LoVo (cell line): ENCODE measurements around the gene PCMT1.
A peak's percentile ranks its signal among the peaks of the same experiment; 100 is the strongest.
"Not testable (repeated sequence)": the region's sequence is repeated elsewhere in the genome, so short reads cannot be mapped to it uniquely, and the experiment has no call there.

ENCODE experiments used
- DNase-seq: peaks from one replicate; pipeline ENCODE4 v3.0.0-alpha.2; 2016; ENCODE audit warnings: low spot score

PCMT1 gene

GRCh38 chr6:149820506-149820905 is 71.0 kb downstream of the PCMT1 start:
- DNase-seq, result no peak

GRCh38 chr6:149821492-149821891 is 72.0 kb downstream of the PCMT1 start:
- no peak for DNase-seq

DNA sequence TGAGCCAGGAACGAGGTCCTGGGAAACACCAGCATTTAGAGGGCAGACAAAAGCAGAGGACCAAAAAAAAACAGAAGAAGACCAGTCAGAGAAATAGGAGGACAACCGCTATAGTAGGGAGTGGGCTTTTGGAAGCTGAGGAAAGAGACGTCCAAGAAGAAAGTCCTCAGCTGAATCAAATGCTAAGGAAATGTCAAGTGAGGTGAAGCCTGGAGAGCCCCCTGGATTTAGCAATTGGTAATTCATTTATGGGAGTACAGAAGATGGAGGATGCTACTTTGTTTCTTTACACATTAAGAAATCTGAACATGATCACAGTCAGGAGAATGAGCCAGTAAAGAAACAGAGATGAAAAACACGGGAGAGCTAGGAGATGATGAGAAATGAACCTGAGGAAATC is 73.5 kb downstream of the PCMT1 start:
- no peak for DNase-seq

GRCh38 chr6:149825292-149825691 is 75.8 kb downstream of the PCMT1 start:
- no peak for DNase-seq

DNA sequence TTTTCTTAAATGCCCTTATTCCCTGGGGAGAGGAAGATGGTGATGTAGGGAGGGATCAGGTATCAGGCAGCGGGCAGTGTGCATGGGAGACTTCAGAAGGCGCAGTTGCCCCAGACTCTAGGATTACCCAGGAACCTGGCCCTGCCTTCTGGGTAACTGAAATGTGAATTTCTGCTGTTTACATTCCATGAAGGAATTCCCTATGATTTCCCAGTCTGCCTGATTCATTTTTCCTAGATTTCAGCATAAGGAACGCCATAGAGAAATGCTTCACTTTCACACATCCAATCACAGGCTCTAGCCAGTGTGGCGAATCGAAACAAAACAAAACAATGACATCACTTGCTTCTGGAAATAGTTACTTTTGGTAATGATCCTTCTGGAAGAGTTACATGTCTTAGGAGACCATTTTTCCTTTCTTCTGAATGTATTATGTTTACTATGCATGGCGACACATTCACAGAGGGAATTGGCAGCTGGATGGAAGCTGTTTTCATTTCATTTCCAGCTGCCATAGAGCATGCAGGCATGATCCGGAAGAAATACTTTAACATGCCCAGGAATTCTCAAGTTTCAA is 81.3 kb downstream of the PCMT1 start:
- DNase-seq, result no peak

GRCh38 chr6:149831308-149831820 is 81.8 kb downstream of the PCMT1 start:
- no peak for DNase-seq

DNA sequence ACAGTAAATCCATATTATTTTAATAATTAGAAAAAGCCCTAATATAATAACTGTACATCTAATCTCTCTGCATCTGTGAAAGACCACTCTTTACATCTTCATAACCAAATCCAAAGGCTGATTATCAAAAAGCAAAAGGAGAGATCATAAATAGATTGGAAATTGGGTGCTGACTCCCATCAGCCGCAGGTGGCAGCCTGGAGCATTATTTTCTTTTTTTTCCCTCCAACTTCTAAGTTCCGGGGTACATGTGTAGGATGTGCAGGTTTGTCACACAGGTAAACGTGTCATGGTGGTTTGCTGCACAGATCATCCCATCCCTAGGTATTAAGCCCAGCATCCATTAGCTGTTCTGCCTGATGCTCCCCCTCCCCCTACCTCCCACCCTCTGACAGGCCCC is 84.1 kb downstream of the PCMT1 start:
- no peak for DNase-seq

GRCh38 chr6:149834513-149835481 is 85.3 kb downstream of the PCMT1 start:
- peak; percentile 48 for DNase-seq

DNA sequence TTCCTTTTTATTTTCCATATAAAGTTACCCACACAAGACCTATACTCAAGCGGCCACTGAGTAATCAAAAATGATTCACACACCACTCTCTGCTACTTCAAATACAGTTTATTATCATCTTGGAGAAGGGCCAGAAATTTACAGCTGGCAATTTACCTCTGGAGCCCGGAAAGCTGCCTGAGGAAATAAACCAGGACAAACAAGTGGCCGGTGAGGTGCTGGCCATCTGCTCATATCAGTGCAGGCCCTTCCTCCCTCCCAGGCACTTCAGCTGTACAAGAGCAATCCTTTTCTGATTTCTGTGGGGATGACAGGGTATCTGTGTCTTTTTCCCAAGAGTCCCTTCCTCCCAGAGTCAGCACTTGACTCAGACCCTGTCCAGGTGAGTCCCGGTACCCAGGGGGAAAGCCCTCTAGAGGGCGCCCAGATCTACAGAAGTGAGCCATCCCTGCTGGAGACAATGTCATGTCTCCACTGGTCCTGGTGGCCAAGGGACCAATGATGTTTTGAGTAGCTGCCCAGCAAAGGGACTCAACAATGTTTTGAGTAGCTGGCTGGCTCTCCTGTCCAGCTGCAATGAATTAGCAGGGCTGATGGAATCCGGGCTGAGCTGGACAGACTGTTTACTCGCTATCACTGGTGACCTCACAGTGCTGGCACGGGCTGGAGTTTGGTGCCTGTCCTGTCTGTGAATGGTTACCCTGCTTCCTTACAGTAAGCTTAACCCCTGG is 91.0 kb downstream of the PCMT1 start:
- DNase-seq, result peak; percentile 77

DNA sequence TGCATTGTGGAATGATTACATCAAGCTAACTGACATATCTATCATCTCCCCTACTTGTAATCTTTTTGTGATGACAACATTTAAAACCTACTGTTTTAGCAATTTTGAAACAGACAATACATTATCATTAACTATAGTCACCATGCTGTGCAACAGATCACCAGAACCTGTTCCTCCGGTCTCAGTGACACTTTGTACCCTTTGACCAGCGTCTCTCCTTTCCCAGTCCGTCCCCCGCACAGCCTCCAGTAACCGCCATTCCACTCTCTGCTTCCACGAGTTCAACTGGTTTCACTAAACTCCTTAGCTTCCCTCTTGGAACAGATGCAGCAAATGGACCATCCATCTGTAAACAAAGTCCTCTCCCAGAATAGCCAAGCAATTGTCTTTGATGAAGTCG is 92.8 kb downstream of the PCMT1 start:
- no peak for DNase-seq

DNA sequence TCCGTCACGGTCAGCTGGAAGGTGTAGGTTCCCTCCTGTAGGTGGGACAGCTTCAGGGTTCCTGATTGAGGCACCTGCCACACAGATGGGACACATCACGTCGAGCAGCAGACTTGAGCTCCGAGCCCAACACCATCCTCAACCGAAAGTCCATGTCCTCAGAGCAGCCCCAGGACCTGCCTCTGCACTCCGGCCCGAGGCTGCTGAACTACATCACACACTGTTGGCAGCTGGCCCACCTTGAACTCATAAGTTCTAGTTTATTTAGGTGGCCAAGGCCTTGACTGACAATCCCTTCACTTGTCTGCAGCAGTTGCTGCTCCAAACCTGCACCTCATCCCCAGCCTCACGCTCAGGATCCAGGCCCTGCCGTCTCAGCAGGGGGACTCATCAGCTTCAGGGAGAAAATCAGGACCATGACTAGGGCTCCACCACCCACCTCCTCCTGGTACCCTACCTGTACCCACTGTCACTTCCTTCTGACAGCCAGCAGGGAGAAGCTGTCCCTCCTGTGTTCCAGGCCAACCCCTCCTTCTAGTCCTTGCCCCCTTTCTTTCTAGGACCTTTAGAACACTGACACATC is 93.6 kb downstream of the PCMT1 start:
- no peak for DNase-seq

DNA sequence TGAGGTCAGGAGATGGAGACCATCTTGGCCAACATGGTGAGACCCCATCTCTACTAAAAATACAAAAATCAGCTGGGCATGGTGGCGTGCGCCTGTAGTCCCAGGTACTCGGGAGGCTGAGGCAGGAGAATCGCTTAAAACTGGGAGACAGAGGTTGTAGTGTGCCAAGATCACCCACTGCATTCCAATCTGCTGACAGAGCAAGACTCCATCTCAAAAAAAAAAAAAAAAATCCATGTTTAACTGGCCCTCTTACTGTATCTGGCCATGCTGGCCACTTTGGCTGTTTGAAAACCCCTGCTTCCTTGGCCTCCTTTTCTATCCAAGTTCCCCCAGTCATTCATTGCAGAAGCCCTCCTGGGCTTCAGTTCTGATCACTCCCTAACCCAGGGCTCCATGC is 94.5 kb downstream of the PCMT1 start:
- DNase-seq, result not testable (repeated sequence)

GRCh38 chr6:149844480-149844879 is 94.9 kb downstream of the PCMT1 start:
- no peak for DNase-seq

GRCh38 chr6:149845549-149845948 is 96.0 kb downstream of the PCMT1 start:
- no peak for DNase-seq

GRCh38 chr6:149846321-149846720 is 96.8 kb downstream of the PCMT1 start:
- no peak for DNase-seq

- no peak for DNase-seq
Measured at GRCh38 chr6:149847939-149848267, 98.4 kb downstream of the PCMT1 start.

- not testable (repeated sequence) for DNase-seq
Measured at GRCh38 chr6:149848343-149848742, 98.8 kb downstream of the PCMT1 start.

DNA sequence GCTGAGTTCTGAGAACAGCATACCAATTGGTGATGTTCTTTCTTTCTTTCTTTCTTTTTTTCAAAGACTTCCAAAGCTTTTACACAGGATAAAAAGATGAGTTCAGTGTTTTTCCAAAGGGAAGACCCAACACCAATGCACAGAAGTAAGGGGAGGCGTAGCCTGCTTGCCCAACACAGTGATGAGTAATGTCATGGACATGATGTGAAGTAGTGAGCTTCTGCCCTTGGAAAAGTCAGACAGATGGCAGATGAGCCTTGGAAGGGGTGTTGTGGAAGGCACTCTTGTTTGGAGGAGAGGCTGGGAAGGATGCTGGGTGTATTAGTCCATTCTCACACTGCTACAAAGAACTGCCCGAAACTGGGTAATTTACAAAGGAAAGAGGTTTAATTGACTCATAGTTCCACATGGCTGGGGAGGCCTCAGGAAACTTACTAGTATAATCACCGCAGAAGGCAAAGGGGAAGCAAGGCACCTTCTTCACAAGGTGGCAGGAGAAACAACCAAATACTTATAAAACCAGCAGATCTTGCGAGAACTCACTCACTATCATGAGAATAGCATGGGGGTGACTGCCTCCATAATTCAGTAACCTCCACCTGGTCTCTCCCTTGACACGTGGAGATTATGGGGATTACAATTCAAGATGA is 102.0 kb downstream of the PCMT1 start:
- no peak for DNase-seq

- DNase-seq, result no peak
Measured at GRCh38 chr6:149852180-149852579, 102.6 kb downstream of the PCMT1 start.

- DNase-seq, result no peak
Measured at GRCh38 chr6:149852881-149853280, 103.3 kb downstream of the PCMT1 start.

GRCh38 chr6:149854017-149854416 is 104.5 kb downstream of the PCMT1 start:
- not testable (repeated sequence) for DNase-seq

- peak; percentile 64 for DNase-seq
Measured at GRCh38 chr6:149854532-149854931, 105.0 kb downstream of the PCMT1 start.
